K562 (cell line): ENCODE data around the gene DPEP1. TPM values are rescaled to one million over a fixed set of nuclear protein-coding genes. Genes with fewer than 3 reads are reported as not detected.

Source experiments
- CREBBP ChIP-seq: IDR thresholded peaks from one replicate; pipeline ENCODE4 v1.6.1; 2012; ENCODE audit warnings: low read depth, mild to moderate bottlenecking, control low read depth, inconsistent platforms, low read length
- CTCFL ChIP-seq: IDR thresholded peaks from 2 replicates; pipeline ENCODE4 v1.6.1; 2011; ENCODE audit warnings: borderline replicate concordance, low read depth, mild to moderate bottlenecking, moderate library complexity, low read length; ENCODE audit not compliant: insufficient read depth, poor library complexity, severe bottlenecking
- ERF ChIP-seq: fragments of 450-650 bp; formaldehyde crosslinking; IDR thresholded peaks from 2 replicates; pipeline ENCODE4 v1.4.0; 2020; ENCODE audit warnings: mild to moderate bottlenecking, mixed read lengths
- FOXP4 ChIP-seq: sonication (generic); formaldehyde crosslinking; IDR thresholded peaks from 2 replicates; pipeline ENCODE4 v1.8.0; 2022; ENCODE audit warnings: mild to moderate bottlenecking, missing genetic modification reagents, borderline replicate concordance
- HDAC6 ChIP-seq: IDR thresholded peaks from 2 replicates; pipeline ENCODE4 v1.6.1; 2012; ENCODE audit warnings: low read depth, mild to moderate bottlenecking, control low read depth, inconsistent platforms, low read length, moderate library complexity
- HNRNPK ChIP-seq: fragments of 200-400 bp; formaldehyde crosslinking; IDR thresholded peaks from one replicate; pipeline ENCODE4 v1.6.1; 2018; ENCODE audit warnings: mild to moderate bottlenecking, low read depth, low read length; ENCODE audit not compliant: poor library complexity, severe bottlenecking
- KAT7 ChIP-seq: sonication (generic); formaldehyde crosslinking; IDR thresholded peaks from 2 replicates; pipeline ENCODE4 v1.8.0; 2022; ENCODE audit warnings: missing genetic modification reagents, mild to moderate bottlenecking, borderline replicate concordance
- LARP7 ChIP-seq: fragments of 450-650 bp; IDR thresholded peaks from 2 replicates; pipeline ENCODE4 v1.6.1; 2016
- NFIC ChIP-seq: fragments of 450-650 bp; IDR thresholded peaks from 2 replicates; pipeline ENCODE4 v1.6.1; 2017; ENCODE audit warnings: mild to moderate bottlenecking, inconsistent platforms
- SAFB2 ChIP-seq: fragments of 200-400 bp; formaldehyde crosslinking; IDR thresholded peaks from 2 replicates; pipeline ENCODE4 v1.6.1; 2018; ENCODE audit warnings: borderline replicate concordance, low read length, low read depth, moderate library complexity; ENCODE audit not compliant: severe bottlenecking
- ZBTB8A ChIP-seq: fragments of 450-650 bp; IDR thresholded peaks from 2 replicates; pipeline ENCODE4 v1.6.1; 2018; ENCODE audit warnings: mild to moderate bottlenecking, moderate library complexity; ENCODE audit not compliant: partially characterized antibody
- ZC3H8 ChIP-seq: fragments of 450-650 bp; IDR thresholded peaks from 2 replicates; pipeline ENCODE4 v1.6.1; 2017
- ZNF175 ChIP-seq: fragments of 200-800 bp; sonication (Bioruptor generic); IDR thresholded peaks from 2 replicates; pipeline ENCODE4 v1.6.1; 2016; ENCODE audit warnings: low read depth, mild to moderate bottlenecking, missing genetic modification characterization, missing compliant biosample characterization
- ZNF316 ChIP-seq: fragments of 450-650 bp; IDR thresholded peaks from 2 replicates; pipeline ENCODE4 v1.6.1; 2016
- ZNF354B ChIP-seq: fragments of 250-450 bp; sonication (Bioruptor Pico); IDR thresholded peaks from 2 replicates; pipeline ENCODE4 v1.4.0; 2020
- ZNF436 ChIP-seq: fragments of 250-450, 450-650 bp; sonication (Bioruptor Pico); formaldehyde crosslinking; IDR thresholded peaks from 2 replicates; pipeline ENCODE4 v1.7.0; 2020; ENCODE audit warnings: mild to moderate bottlenecking
- ZNF584 ChIP-seq: fragments of 200-800 bp; sonication (Bioruptor generic); IDR thresholded peaks from 2 replicates; pipeline ENCODE4 v1.6.1; 2016; ENCODE audit warnings: low read depth, mild to moderate bottlenecking, missing genetic modification characterization, missing compliant biosample characterization
- polyA plus RNA-seq, 8 experiments: library from polyadenylated mRNA; depleted of rRNA in 4 of 8; stranded (reverse) in 5 of 8; unstranded in 3 of 8; fragments of >200 nt; fragmentation: Nextera tagmentation in 2 of 8; fragmentation: Illumina TruSeq in 1 of 8; extraction: Ambion mirVana in 2 of 8; extraction: Trizol in 1 of 8; gene quantifications; 2 replicates each; pipeline versions ENCODE4 v1.2.1 to v1.2.3, GENCODE V29; 2011 to 2014; ENCODE audit warnings: inconsistent platforms in 1 of 8, missing spikeins in 1 of 8
- total RNA-seq, 7 experiments: library from RNA; depleted of rRNA in 6 of 7; stranded (reverse); fragments of >200 nt in 6 of 7; fragmentation: Illumina TruSeq in 2 of 7; extraction: Trizol in 2 of 7; gene quantifications; 2 replicates each; pipeline versions ENCODE4 v1.2.1 to v1.2.3, GENCODE V29; 2011 to 2021; ENCODE audit warnings: low replicate concordance in 1 of 7
- TF ChIP-seq, protein P1 (sequence below): fragments of 450-650 bp; formaldehyde crosslinking; IDR thresholded peaks from 2 replicates; pipeline ENCODE4 v1.4.0; 2022; ENCODE audit warnings: missing genetic modification characterization
- TF ChIP-seq, protein P2 (sequence below): fragments of 450-650 bp; formaldehyde crosslinking; IDR thresholded peaks from 2 replicates; pipeline ENCODE4 v1.4.0; 2020; ENCODE audit warnings: mild to moderate bottlenecking

The DPEP1 gene
- total and polyA plus RNA-seq, 9 of the 15 experiments (the other 6 are each of a cell fraction or from before 2014, with no cell fraction given): 0.14 to 0.31 (median 0.20) TPM; not detected in 6

DNA sequence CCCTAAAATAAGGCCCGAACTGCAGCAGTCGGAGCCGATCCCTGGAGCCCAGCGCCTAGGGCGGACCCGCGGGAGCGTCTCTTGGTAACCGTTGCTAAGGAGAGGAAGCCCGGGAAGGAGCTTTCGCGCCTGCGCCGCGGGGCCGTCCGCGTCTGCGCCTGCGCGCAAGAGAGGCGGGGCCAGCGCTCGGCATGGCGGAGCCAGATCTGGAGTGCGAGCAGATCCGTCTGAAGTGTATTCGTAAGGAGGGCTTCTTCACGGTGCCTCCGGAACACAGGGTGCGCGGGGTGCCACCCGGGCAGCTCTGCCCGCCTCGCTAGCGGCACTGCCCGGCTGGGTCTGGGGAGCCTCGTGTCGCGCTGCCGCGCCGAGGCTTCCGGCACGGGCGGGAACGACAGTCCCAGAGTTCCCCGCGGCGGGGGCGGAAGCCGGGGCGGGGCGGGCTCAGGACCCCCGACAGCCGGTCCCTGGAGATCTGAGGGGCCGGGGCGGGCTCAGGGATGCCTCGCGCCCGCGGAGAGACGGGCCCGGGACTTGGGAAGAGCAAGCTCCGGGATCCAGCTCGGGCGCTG is 73.2 kb downstream of the DPEP1 start, which contains the start of gene CDK10 (continued):
- TF ChIP-seq CREBBP: no peak
- TF ChIP-seq ZNF316: no peak
- TF ChIP-seq ERF (CRISPR knock-in tag): 0 out of 2 replicates have a peak, but pooled peaks have one; percentile 47
- peak; percentile 72; the same call in 1 of the 2 replicates for TF ChIP-seq KAT7 (CRISPR knock-in tag)
- TF ChIP-seq ZNF354B: no peak
- TF ChIP-seq, protein P1, sequence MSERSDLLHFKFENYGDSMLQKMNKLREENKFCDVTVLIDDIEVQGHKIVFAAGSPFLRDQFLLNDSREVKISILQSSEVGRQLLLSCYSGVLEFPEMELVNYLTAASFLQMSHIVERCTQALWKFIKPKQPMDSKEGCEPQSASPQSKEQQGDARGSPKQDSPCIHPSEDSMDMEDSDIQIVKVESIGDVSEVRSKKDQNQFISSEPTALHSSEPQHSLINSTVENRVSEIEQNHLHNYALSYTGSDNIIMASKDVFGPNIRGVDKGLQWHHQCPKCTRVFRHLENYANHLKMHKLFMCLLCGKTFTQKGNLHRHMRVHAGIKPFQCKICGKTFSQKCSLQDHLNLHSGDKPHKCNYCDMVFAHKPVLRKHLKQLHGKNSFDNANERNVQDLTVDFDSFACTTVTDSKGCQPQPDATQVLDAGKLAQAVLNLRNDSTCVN (CRISPR knock-in tag): no peak
- TF ChIP-seq NFIC: no peak
- no peak for TF ChIP-seq HDAC6
- no peak for TF ChIP-seq LARP7
- TF ChIP-seq ZBTB8A: no peak
- TF ChIP-seq SAFB2: no peak
- TF ChIP-seq ZC3H8: no peak
- TF ChIP-seq ZNF584 (CRISPR knock-in tag): no peak
- no peak for TF ChIP-seq CTCFL
- TF ChIP-seq ZNF436 (CRISPR knock-in tag): no peak
- no peak for TF ChIP-seq HNRNPK
- TF ChIP-seq, protein P2, sequence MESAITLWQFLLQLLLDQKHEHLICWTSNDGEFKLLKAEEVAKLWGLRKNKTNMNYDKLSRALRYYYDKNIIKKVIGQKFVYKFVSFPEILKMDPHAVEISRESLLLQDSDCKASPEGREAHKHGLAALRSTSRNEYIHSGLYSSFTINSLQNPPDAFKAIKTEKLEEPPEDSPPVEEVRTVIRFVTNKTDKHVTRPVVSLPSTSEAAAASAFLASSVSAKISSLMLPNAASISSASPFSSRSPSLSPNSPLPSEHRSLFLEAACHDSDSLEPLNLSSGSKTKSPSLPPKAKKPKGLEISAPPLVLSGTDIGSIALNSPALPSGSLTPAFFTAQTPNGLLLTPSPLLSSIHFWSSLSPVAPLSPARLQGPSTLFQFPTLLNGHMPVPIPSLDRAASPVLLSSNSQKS: no peak
- TF ChIP-seq ZNF175: no peak
- no peak for TF ChIP-seq FOXP4 (CRISPR knock-in tag)
